HG03066 (cell line): ENCODE results near the gene AQP4.

Experiments
- ATAC-seq: cut with Tn5 transposase; IDR thresholded peaks from one replicate; pipeline ENCODE4 v1.9.1; 2021; ENCODE audit warnings: low read depth; ENCODE audit not compliant: unreplicated experiment

AQP4 gene, protein sequence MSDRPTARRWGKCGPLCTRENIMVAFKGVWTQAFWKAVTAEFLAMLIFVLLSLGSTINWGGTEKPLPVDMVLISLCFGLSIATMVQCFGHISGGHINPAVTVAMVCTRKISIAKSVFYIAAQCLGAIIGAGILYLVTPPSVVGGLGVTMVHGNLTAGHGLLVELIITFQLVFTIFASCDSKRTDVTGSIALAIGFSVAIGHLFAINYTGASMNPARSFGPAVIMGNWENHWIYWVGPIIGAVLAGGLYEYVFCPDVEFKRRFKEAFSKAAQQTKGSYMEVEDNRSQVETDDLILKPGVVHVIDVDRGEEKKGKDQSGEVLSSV

DNA sequence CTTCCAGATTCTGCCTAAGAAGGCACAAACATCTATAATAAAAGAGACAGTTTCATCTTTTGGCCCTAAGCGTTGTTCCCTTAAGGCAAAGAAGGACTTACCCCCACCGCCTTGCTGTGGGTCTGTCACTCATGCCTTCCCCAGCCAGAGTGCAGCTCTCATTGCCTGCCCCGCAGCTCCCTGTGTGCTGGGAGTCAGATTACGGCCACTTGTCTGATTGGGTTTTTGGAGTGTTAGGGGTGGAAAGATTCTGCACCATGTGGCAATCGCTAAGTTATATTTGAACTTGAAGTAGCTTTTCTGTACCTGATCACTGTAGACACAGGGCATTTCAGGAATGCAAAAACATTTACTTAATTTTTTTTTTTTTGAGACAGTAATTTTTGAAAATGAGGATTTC, at the start of gene AQP4:
Gene AQP4, minus strand, starts transcription at position 151 of the 400 bp plus-strand sequence. Its CDS starts 18 bp downstream, at position 133.
- ATAC-seq, result no peak

DNA sequence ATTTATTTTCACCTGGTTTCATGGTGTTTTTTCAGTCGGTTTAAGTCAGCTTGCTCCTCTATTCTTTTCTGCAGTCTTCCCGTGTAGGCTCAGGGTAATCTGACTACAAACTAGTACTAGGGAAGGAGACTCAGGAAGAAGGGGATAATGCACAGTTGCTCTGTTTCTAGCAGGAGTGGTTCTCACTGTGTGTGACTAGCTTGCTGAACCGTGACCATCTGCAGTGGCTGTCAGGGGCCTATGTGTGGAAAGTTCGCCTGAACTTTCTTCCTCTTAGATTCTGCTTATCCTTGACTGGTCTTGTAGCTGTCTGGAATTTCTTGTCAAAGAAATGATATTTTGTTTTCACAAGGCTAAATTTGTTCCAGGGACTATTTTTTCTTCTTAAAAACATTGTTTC, 46.3 kb upstream of the AQP4 start:
- no peak for ATAC-seq

DNA sequence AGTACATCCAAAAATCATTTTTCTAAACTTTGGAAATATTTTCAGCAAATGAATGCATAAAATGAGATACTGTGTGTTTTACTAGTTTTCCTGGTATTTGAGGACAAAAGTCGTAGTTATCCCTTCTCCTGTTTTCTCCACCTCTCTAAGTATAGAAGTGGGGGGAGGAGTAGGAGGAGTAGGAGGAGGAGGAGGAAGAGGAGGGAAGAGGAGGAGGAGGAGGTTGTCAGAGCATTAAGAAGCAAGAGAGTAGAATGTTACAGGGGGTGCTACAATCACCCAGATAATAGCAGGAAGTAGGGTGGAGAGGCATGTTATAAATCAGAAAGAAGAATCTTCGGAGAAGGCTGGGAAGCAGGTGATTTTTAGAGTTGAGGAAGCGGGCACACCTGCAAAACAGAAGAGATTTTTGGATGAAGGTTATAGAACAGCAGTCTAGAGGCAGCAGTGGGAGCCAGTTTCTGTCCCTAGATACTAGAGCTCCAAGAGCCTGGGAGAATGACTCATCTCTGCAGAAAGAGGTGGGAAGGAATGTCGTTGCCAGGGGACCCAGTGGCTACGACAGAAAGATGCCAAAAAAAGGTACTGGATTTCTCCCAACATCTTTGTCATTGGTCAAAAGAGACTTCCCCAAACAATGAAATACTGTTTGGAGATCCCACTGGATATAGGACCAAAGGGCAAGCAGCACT, 44.2 kb upstream of the AQP4 start:
- ATAC-seq, result no peak

DNA sequence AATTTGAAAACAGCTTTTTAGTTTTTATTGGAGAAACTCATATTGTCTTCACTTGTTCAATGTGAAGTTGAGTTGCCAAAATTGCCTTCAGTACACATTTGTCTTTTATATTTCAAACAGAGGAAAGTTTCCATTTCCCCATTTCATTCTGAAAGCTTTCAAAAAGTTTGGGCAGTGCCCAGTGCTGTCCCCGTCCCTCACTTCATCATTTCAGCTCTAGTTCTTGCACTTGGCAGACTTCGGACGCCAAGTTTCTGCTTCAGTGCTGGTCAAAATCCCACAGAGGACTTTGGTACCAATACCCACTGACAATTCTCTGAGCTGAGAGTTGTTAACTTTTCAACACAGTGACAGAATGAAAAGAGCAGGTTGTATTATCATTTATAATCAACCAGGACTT, 43.4 kb upstream of the AQP4 start:
- ATAC-seq, result no peak

DNA sequence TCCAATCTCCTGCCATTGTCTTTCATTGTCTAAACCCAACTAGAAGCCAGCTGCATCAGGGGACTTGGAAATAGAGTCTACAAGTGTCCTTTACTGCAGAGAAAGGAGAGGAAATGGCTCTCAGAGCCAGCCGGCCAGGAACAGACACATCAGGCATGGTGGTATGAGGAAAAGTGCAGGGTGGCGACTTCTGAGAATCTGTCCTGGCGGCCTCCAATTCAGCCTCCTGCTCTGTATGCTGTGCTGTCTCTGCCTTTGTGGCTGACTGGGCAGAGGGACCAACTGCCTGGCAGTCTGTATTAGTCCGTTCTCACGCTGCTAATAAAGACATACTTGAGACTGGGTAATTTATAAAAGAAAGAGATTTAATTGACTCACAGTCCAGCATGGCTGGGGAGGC, 36.8 kb upstream of the AQP4 start:
- no peak for ATAC-seq

DNA sequence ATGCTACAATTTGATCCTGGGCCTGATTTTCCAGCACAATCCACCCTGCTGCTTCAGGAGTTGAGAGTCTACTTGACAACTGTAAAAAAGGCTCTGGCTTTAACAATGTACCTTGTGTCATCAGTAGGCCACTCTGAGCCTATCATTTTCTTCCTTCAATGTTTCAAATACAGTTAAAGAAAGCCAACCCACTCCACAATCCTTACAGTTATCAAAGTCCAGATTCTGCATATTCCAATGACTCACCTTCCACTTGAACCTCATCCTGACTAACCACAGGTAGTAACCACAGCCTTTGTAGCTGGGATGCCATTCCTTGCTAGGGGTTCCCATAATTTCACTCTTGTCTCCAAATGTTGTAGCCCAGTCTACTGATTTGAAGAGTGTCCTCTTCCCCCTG, 35.5 kb upstream of the AQP4 start:
- no peak for ATAC-seq

DNA sequence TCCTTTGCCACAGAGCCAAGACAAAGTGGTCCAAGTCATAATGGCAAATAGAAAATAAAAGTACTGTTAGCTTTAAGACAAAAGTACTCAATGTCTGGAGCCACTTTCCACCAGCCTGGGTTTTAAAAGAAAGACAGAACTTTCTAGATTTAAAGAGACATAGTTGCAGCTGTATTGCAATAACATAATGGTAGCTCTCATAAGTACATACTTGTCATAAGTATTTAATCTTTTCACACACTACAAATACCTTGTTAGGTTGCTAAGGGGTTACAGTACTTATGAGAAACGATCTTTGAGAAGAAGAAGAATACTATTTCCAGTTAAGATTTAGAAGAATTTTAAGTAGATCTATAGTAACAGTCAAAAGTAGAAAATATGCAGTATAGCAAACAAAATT, 28.9 kb upstream of the AQP4 start:
- ATAC-seq, result no peak

DNA sequence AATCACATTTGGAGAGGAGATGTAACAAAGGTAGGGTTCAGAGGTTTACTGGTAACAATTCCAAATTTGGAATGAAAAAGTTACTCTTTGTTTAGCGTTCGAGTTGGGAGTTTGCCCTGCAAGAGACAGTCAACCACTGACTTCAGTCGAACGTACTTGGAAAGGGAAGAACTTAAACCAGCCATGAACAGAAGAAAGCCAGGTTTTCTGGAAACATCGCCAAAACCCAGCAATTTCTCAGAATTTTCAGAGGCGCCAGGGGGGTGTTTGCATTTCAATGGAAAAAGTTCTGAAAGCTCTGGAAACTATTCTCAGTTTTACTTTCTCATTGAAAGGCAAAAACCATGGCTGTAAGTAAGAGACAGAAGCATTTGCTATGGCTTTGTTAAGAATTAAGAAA, 28.5 kb upstream of the AQP4 start:
- ATAC-seq, result no peak

DNA sequence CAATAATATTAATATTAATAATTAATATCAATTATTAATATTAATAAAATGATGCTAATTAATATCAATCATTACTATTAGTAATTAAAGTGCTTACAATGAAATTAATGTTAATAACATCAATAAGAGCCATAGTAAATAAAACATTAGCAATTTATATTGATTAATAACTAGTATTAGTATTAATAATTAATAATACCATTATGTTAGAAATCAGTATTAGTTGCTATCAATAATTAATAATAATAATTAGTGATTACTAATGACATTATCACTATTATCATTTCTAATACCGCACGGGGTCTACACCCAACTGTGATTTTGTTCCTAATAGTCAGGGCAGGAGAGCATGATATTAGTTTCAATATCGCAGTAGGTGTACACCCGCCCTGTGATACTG, 22.8 kb upstream of the AQP4 start:
- no peak for ATAC-seq

DNA sequence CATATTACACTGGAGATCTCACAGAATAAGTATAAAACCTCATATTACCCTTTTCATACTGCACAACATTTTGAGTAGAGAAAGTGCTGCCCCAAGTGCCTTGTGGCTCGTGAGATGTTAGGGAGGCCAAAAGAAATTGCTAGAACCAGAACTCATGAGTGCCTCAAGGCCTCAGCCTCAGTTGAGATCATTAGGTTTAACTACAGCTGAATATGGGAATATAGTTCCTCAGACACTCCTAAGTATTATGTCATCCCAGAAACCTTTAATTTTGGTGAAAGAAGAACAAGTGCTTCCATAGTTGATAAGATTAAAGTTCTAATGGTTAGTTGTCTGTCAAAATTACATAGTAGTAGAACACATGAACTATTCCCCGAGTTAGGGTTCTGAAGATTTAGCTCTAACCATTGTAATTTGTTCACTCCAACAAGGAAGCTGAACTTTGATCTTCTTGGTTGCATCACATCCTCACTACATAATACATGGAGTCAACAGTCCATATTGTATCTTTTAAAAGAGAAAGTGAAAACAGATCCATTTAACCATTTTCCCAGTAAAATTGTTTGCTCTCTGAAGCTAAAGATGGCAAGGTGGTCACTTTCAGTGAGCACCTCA, 9.6 kb upstream of the AQP4 start:
- no peak for ATAC-seq

DNA sequence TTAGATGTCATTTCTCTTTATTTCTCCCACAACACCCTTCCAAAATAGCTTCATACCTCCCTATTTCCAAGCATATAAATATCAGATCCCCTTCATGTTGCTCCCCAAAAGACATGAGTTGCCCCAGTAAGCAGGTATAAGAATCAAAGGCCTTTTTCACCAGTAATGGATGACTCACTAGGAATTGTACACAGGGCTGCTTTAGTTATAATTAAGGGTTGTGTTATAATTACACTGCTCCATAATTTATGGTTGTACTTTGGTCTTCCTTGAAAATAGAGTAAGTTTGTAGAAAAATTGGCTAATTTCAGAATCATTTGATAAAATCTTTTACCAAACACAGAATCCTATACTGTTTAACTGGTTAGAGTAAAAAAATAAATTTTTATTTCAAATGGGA, 8.8 kb upstream of the AQP4 start:
- no peak for ATAC-seq

DNA sequence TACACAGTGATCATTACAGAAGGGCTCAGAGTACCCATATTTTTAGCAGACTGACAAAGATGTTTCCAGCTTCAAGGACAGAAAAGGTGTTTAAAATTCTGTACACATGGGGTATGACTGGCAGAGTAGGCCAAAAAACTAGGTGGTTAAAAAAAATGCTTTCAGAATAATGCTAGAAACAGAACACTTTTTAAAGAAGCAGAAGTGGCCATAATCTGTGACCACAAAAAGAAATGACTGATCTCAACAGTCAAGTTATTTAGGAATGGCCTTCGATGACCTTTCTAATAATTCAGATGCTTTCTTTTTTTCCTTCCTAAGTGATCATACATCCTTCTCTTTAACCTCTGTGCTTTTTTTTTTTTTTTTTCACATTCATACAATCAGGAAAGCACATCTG, 4.1 kb upstream of the AQP4 start:
- no peak for ATAC-seq

DNA sequence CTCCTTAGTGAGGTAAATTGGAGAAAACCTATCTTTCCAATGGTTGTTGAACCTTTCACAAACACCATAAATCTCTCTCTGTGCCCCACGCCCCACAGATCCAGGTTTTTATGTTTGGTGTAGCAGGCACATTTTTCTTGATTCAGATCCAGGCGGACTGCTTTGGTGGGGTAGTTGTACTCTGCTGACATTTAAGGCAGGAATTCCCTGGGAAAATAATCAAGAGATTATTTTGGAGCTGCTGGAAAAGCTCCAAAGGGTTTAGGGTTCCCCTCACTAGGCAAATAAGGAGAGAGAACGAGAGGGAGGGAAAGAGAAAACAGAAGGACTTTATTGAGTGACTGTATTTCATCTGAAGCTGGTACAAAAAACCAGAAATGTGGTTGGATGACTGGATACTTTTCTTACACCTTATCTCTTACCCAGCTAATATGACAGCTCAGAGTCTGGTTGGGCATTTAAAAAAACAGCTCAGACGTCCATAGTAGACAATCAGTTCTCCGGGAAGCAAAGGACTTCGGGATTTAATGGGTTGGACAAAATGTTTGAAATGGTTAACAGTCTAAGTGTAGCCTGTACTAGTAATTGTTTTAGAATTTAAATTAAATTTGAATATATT, 3.6 kb upstream of the AQP4 start:
- no peak for ATAC-seq

DNA sequence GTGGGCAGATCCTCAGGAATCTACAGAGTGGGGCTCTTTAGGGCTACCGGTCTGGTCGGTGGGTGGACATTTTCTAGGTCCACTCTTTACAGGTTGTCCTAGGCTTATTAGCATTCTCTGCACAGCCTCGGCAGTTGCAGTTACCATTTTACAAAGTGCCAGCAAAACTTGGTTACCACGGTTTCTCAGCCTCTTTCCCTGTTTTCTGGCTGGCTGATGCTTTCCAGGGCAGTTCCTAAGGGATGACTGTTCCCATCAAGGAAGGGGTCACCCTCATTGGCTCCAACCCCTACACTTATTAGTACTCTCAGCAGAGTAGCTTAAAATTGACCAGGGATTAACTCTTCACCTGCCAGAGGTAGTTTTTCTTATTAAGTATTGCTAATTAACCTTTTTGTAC, 2.0 kb upstream of the AQP4 start:
- no peak for ATAC-seq

DNA sequence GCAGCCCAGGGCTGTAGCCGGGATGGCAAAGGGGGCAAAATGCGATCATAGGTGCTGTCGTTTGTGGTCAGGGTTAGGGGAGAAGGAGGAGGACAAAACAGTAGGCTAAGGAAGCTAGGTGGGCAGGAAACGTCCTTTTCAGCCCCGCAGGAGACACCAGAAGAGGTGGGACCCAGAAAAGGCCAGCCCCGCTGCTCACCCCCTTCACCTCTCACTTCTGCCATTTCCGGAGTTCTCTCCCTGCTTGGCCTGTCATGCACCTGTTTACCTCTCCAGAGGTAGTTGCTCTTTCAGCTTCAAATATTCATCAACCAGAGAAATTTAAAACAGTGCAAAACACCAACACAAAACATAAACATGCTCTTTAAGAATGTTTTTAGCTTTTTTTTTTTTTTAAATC, 849 bp downstream of the AQP4 start:
- ATAC-seq, result no peak

DNA sequence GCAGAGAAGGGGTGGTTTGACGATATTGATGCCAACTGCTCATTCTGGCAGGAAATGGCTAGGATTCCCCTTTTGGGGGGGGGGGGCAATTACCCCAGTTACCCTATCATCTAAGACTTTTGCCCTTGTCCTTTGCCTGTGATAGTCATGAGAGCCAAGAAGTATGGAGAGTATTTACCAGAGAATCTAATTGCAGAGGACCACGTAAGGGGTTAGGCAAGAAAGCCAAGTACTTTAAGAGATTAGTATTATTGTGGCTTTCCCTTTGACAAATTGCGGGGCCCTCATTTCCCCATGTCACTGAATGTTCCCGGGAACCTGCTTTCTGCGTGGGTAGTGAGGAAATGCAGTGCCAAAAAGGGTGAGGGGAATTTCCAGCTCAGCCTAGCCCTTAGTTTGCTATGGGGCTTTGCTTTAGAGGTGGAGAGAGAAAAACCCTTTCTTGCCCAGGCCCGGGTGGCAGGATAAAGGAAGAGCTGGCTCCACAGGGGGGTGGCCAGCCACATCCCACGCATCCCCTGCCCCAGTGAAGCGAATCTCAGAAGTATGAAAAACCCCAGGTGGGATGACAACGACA, 1.5 kb downstream of the AQP4 start:
- no peak for ATAC-seq

DNA sequence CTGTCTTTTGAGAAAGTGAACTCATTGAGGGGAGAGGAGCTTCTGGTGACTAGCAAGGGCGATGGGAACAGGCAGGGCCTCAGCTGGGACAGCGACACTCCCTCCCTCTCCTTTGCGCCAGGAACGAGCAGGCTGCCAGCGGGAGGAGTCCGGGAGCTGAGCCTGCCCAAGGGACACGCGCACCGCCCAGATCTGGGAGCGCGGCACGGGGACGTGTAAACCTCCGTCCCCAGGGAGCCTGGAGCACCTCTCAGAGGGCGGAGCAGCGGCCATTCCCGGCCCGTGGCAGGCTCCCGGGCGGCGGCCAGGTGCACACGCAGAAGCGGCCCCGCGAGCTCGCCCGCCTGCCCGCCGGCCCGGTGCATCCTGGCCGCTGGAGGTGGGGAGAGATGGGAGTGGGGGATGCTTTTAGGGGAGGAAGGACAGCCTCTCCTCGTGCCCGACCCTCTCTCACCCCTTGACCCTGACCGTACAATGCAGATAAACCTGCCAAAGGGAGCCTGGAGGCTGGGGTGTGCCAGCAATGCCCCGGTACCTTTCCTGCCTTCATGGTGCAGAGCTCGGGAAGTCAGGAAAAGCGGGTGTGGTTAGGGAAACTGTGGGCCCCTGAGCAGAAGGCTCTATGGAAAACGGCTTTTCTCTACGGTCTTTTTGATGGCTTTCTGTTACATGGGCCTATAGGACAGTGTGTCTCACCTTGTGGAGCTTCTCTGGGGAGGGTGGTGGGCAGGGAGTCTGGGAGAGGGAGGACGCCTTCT, 2.2 kb downstream of the AQP4 start:
- no peak for ATAC-seq

DNA sequence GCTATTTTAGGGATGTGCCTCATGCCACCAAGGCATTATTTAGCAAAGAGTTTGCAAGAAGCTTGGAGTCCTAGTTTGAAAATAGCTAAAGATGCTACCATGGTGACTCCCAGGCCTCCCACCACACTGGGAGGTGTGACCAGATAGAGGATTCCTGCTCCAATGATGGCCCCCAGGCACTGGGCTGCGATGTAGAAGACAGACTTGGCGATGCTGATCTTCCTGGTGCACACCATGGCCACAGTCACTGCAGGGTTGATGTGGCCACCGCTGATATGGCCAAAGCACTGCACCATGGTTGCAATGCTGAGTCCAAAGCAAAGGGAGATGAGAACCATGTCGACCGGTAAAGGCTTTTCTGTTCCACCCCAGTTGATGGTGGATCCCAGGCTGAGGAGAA, 3.4 kb downstream of the AQP4 start:
- no peak for ATAC-seq

DNA sequence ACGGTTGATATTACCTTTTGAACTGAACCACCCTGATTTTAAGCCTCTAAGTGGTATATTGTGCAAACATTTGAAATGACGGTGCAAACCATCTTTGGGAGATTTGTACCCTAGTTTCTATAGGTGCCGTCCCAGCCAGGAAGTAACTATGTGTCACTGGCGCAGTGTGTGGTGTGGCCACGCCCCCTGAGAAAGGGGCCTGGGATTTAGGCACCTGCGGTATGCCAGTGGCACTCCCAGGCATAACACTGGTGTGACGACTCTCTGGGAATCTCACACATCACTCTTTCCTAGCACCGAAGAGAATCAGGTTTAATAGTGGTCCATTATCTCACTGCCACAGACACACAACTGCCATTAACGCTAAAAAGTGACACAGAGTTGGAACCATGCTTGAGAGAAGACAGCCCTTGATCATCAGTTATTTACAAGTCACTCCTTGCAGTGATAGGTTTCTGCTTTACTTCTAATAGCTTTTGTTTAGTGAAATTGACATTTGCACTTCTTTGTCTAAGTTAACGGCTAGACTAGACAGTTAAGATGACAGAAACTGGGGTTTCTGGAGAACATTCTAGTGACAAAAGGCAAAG, 11.1 kb downstream of the AQP4 start:
- ATAC-seq, result no peak

DNA sequence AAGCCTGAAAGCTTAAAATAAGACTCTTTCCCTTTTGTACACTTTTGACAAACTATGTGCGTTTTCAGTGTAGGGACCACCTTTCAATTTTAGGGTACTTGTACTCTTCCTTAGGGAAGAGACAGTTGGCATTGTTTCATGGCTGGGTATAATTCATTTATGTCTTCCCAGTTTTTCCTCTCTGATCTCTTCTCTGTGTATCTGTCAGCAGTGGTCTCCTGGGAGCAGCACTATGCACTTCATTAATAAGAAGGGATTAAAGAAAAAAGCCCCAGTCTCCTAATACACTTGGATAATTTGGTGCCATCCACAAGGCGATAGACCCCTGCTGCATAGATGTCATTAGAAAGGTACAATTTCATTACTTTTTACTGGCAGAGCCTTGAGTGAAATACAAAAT, 12.1 kb downstream of the AQP4 start:
- ATAC-seq, result no peak
